Right lobe of liver (tissue), 6 donors: Measurements from ENCODE around the gene SLC2A1. TPM values are rescaled to one million over a fixed set of nuclear protein-coding genes. Genes with fewer than 3 reads are reported as not detected.

Experiments
- ATAC-seq, 4 donors: fragments of 200-7000 bp; cut with Tn5 transposase; one replicate each; pipeline ENCODE4 v1.9.1; 2020; ENCODE audit warnings: mild to moderate bottlenecking in 4 of 4, moderate library complexity in 4 of 4
- DNase-seq, 3 donors: peaks; one replicate each; pipeline ENCODE4 v3.0.0-alpha.2; 2020
- H3K27ac ChIP-seq, 3 donors: fragments of 200-600 bp; one replicate each; pipeline ENCODE4 v1.8.0; 2022
- H3K27me3 ChIP-seq, 2 donors: fragments of 200-600 bp; one replicate each; pipeline ENCODE4 v1.8.0; 2022
- H3K36me3 ChIP-seq, 4 donors: fragments of 200-600 bp; sonication (generic) in 1 of 4; one replicate each; pipeline versions ENCODE4 v1.5.1 to v1.8.0; 2017 to 2022; ENCODE audit warnings: control low read depth in 1 of 4
- H3K4me1 ChIP-seq, 4 donors: fragments of 200-600 bp; sonication (generic) in 1 of 4; one replicate each; pipeline versions ENCODE4 v1.5.1 to v1.8.0; 2017 to 2022; ENCODE audit warnings: control low read depth in 1 of 4
- H3K4me3 ChIP-seq, 3 donors: fragments of 200-600 bp; one replicate each; pipeline ENCODE4 v1.8.0; 2022
- H3K9me3 ChIP-seq, 4 donors: fragments of 200-600 bp; sonication (generic) in 1 of 4; one replicate each; pipeline versions ENCODE4 v1.5.1 to v1.8.0; 2017 to 2022; ENCODE audit warnings: control low read depth in 1 of 4
- CTCF ChIP-seq, 4 donors: fragments of 200-600 bp in 3 of 4; fragments of 450-650 bp in 1 of 4; IDR thresholded peaks; one replicate each; pipeline versions ENCODE4 v1.5.1 to v1.8.0; 2016 to 2022; ENCODE audit warnings: antibody characterized with exemption in 4 of 4, mild to moderate bottlenecking in 2 of 4
- POLR2A ChIP-seq: fragments of 450-650 bp; IDR thresholded peaks from one replicate; pipeline ENCODE4 v1.6.1; 2017; ENCODE audit warnings: antibody characterized with exemption, mild to moderate bottlenecking
- WGBS: methylation state at CpG from one replicate; pipeline ENCODE4 v1.1.6; 2018; ENCODE audit warnings: low coverage, low lambda C conversion rate; ENCODE audit not compliant: insufficient coverage; ENCODE audit errors: missing lambda C conversion rate; 5-methylcytosine and 5-hydroxymethylcytosine counted together
- intact Hi-C, 2 donors: fragments of 100-400 bp; cut with DNase I; formaldehyde crosslinking; loops; one replicate each; pipeline versions ENCODE4 v1.11.2 to v1.14.1; 2022
- total RNA-seq, 6 experiments: library from RNA; depleted of rRNA in 2 of 6; stranded (reverse); fragments of >200 nt in 2 of 6; fragmentation: NEBNext Ultra II Directional in 3 of 6; extraction: Animal tissue kit (Norgen Biotek cat#: 25700) in 3 of 6; gene quantifications; one replicate each; pipeline versions ENCODE4 v1.1.0 to v1.2.4, GENCODE V29; 2016 to 2023
- donor health status: DM: no; HTN: yes; CAD: no.
- donor health status: DM: no; HTN: no; CAD: no.
- donor health status: DM: no; HTN: no; CAD: no.
- donor health status: DM: no; HTN: yes; CAD: no.
- donor health status: DM: no; HTN: yes; CAD: no.

The SLC2A1 gene
- total RNA-seq, 6 experiments from 2014 or later = 0.74 to 34.3 (median 5.8) TPM

- ATAC-seq = no peak
- intact Hi-C loops = no loop called here
Measured at GRCh38 chr1:42993502-42994136, 35.0 kb upstream of the SLC2A1 start.

GRCh38 chr1:42992054-42992571 is 33.4 kb upstream of the SLC2A1 start:
- Histone ChIP-seq H3K9me3 (no peaks in the 10 kb centered on the region), H3K27ac (no peak overlapping the region), H3K27me3 (no peaks in the 10 kb centered on the region), H3K36me3 (no peaks in the 10 kb centered on the region), H3K4me1 (no peaks in the 10 kb centered on the region), H3K4me3 (no peak overlapping the region)
- WGBS = 73% methylated on average over 3 of the region's 5 CpGs
- ATAC-seq = no peak
- no peak for TF ChIP-seq CTCF (IDR thresholded peaks at IDR 0.05)
- no peak for TF ChIP-seq POLR2A
- intact Hi-C loops = no loop called here
- no peak for DNase-seq

More at GRCh38 chr1:42993502-42994136, 35.0 kb upstream of the SLC2A1 start:
- no peak for DNase-seq
- Histone ChIP-seq H3K36me3 (no peaks in the 10 kb centered on the region), H3K4me3 (no peak overlapping the region), H3K27me3 (no peaks in the 10 kb centered on the region), H3K27ac (no peak overlapping the region), H3K9me3 (no peaks in the 10 kb centered on the region), H3K4me1 (no peaks in the 10 kb centered on the region)
- WGBS = 49% methylated on average over 3 of the region's 8 CpGs
- TF ChIP-seq POLR2A (no peak), CTCF (IDR thresholded peaks at IDR 0.05) (no peak)

GRCh38 chr1:42990757-42991346 is 32.2 kb upstream of the SLC2A1 start:
- intact Hi-C loops = no loop called here
- H3K27me3 ChIP-seq = no peaks in the 10 kb centered on the region
- no peaks in the 10 kb centered on the region for H3K4me1 ChIP-seq
- no peak overlapping the region for H3K27ac ChIP-seq
- H3K9me3 ChIP-seq = no peaks in the 10 kb centered on the region
- TF ChIP-seq CTCF (IDR thresholded peaks at IDR 0.05) = no peak
- TF ChIP-seq POLR2A = no peak
- H3K4me3 ChIP-seq = no peak overlapping the region
- WGBS = 65% methylated on average over 8 of the region's 9 CpGs
- ATAC-seq = no peak
- H3K36me3 ChIP-seq = no peaks in the 10 kb centered on the region
- DNase-seq = no peak

- 71% methylated on average over 1 of the region's 1 CpG for WGBS
- Histone ChIP-seq H3K27ac (no peak overlapping the region), H3K36me3 (no peaks in the 10 kb centered on the region), H3K27me3 (no peaks in the 10 kb centered on the region), H3K9me3 (no peaks in the 10 kb centered on the region), H3K4me3 (no peak overlapping the region), H3K4me1 (no peaks in the 10 kb centered on the region)
- ATAC-seq = no peak
- intact Hi-C loops = no loop called here
- DNase-seq = no peak
- TF ChIP-seq CTCF (IDR thresholded peaks at IDR 0.05) (no peak), POLR2A (no peak)
Measured at GRCh38 chr1:42983693-42984092, 25.0 kb upstream of the SLC2A1 start.
